ENCODE measurements around the gene PXN. TPM values are rescaled to one million over a fixed set of nuclear protein-coding genes. Genes with fewer than 3 reads are reported as not detected.

Gene PXN
- total RNA-seq, 4 donors from 2014 or later: 54.1 to 93.1 (median 65.0) TPM

DNA sequence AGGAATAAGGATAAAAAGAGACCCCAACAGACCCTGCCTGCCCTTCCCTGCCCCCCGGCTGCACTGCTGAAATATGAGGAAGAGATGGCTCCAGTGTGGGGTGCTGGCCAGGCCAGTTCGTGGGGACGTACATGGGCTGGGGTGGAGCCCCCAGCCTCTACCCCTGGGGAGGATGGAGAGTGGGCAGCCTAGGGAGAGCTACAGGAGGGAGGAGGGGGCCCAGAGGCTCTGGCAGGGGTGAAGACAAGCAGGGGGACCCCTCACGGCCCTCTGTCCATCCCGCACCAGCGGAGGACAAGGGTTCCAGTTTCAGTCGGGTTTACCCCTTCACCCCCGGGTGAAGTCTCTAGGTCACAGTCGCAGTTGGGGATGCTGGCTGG, 53.6 kb downstream of the PXN start:
- TF ChIP-seq, protein P1, sequence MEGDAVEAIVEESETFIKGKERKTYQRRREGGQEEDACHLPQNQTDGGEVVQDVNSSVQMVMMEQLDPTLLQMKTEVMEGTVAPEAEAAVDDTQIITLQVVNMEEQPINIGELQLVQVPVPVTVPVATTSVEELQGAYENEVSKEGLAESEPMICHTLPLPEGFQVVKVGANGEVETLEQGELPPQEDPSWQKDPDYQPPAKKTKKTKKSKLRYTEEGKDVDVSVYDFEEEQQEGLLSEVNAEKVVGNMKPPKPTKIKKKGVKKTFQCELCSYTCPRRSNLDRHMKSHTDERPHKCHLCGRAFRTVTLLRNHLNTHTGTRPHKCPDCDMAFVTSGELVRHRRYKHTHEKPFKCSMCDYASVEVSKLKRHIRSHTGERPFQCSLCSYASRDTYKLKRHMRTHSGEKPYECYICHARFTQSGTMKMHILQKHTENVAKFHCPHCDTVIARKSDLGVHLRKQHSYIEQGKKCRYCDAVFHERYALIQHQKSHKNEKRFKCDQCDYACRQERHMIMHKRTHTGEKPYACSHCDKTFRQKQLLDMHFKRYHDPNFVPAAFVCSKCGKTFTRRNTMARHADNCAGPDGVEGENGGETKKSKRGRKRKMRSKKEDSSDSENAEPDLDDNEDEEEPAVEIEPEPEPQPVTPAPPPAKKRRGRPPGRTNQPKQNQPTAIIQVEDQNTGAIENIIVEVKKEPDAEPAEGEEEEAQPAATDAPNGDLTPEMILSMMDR (IDR thresholded peaks at IDR 0.05; ENCODE audit: low read depth): no peak

DNA sequence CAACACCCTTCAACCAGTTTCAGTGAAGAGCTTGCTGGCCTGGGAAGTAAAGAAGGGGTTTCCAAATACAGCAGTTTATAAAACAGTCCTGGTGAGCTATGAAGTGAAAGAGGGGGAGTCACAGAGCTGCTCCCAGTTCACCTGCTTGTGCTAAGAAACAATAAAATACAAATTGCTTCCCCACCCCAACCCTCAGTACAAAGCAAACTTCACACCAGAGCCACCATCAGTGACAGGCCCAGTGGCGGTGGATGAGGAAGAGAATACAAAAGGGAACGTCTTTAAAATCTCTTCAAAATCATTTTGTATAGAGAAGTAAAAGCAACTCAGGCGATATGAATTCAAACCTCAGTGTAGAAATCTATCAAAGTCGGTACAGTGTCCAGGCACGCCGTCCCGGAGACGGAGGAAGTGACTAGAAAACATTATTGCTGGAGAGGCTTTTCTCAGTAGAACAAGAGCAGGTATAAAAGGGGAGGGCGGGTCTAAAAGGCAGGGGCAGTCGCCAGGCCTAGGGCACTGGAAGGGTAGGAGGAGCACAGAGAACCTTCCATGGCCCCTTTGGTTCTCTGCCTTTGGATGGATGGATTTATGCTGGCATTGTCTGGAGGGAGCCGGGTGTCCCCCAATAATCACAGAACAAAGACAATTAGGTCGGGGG, 54.2 kb downstream of the PXN start:
- TF ChIP-seq, protein P1 (IDR thresholded peaks at IDR 0.05; ENCODE audit: low read depth): no peak

DNA sequence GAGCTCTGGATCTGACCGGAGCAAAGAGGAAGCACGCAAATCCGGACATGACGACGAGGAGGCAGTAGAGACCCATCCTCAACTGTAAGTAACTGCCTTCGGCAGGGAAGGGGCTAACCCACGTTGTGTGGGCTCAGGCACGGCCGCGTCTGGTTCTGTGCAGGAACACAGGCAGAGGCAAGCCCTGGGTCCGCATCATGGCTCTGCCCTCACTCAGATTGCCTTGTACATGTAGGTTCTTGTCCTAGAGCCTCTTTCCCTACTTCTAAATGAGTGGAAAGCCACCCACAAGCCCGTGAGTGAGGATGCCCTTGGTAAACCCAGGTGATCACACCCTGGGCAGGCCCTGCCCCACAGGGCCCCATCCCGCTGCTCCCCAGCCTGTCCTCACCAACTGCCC, 55.7 kb downstream of the PXN start:
- TF ChIP-seq, protein P1 (IDR thresholded peaks at IDR 0.05; ENCODE audit: low read depth): no peak

DNA sequence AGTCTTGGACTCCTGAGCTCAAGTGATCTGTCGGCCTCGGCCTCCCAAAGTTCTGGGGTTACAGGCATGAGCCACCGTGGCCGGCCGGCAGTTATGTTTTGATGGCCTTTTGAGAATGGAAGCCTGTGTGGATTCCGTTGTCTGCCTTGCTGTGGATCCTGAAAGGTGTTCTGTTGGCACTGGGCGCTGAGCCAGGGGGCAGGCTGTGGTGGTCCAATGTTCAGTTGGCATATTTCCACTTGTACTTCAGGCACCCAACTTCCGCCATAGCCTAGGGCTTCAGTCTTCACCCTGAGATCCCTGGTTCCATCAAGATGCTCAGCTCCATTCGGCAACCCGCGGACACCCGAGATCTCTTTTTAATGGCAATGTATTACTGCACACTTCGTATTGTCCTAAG, 58.3 kb downstream of the PXN start:
- TF ChIP-seq, protein P1 (IDR thresholded peaks at IDR 0.05; ENCODE audit: low read depth): no peak

DNA sequence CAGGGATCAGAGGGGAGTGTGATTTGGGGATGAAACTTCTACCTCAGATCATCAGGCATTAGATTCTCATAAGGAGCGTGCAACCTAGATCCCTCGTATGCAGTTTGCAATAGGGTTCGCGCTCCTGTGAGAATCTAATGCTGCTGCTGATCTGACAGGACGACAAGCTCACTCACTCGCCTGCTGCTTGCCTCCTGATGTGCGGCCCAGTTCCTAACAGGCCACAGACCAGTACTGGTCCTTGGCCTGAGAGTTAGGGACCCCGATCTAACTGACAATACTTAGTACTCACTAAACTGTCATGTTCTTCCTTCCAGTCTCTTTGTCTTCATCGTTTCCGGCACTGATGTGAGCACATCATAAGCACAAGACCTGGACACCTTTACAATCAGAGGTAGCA, 59.3 kb downstream of the PXN start:
- TF ChIP-seq, protein P1 (IDR thresholded peaks at IDR 0.05; ENCODE audit: low read depth): no peak

DNA sequence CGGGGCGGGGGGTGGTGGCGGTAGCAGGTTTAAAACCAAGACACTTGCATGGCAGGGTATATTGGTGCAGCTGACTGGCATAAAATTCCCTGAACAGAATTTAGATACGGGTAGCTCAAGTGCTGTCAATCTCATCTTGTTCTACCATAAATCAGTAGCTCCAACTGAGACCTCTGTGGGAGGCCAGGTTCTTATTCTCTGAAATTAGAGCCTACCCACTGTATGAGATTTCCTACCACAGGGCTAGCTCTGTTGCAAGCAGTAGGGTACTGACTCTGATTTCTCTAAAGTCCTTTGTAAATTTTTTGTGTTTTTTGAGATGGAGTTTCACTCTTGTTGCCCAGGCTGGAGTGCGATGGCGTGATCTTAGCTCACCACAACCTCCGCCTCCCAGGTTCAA, 61.4 kb downstream of the PXN start:
- TF ChIP-seq, protein P1 (IDR thresholded peaks at IDR 0.05; ENCODE audit: low read depth): no peak

DNA sequence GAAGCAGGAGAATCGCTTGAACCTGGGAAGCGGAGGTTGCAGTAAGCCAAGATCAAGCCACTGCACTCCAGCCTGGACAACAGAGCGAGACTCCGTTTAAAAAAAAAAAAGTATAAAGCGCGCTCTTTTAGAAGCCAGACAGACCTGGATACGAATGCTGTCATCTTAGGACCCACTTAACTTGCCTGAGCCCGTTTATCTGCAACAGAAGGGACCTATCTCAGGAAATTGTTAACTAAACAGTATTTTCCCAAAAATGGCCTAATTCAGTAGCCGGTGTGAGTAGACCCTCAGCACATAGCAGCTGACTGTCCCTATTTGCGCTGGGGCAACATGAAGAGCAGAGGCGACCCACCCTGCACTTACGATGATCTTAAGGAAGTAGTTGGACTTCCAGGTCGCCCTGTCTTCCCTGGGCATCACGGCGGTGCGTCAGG, 65.1 kb downstream of the PXN start:
- TF ChIP-seq, protein P1 (IDR thresholded peaks at IDR 0.05; ENCODE audit: low read depth): no peak
